Endothelial cell (in vitro differentiated cells): ENCODE data around the gene TBC1D22A. TPM values are rescaled to one million over a fixed set of nuclear protein-coding genes. Genes with fewer than 3 reads are reported as not detected.

ENCODE experiments used
- DNase-seq: peaks from one replicate; pipeline ENCODE4 v3.0.0; 2021; ENCODE audit warnings: low spot score
- H3K27ac Mint-ChIP-seq: one replicate; pipeline ENCODE4 v1.8.0; 2021; ENCODE audit warnings: mixed read lengths, inconsistent platforms; ENCODE audit not compliant: unreplicated experiment
- H3K27me3 Mint-ChIP-seq: one replicate; pipeline ENCODE4 v1.8.0; 2021; ENCODE audit warnings: mild to moderate bottlenecking, moderate library complexity, mixed read lengths, inconsistent platforms; ENCODE audit not compliant: unreplicated experiment
- H3K36me3 Mint-ChIP-seq: one replicate; pipeline ENCODE4 v1.8.0; 2021; ENCODE audit warnings: mild to moderate bottlenecking, low read depth, mixed read lengths, inconsistent platforms; ENCODE audit not compliant: unreplicated experiment
- H3K4me1 Mint-ChIP-seq: one replicate; pipeline ENCODE4 v1.8.0; 2021; ENCODE audit warnings: mild to moderate bottlenecking, mixed read lengths, inconsistent platforms; ENCODE audit not compliant: unreplicated experiment
- H3K4me3 Mint-ChIP-seq: one replicate; pipeline ENCODE4 v1.8.0; 2021; ENCODE audit warnings: mild to moderate bottlenecking, mixed read lengths, inconsistent platforms; ENCODE audit not compliant: unreplicated experiment
- H3K9me3 Mint-ChIP-seq: one replicate; pipeline ENCODE4 v1.8.0; 2021; ENCODE audit warnings: mixed read lengths, inconsistent platforms; ENCODE audit not compliant: unreplicated experiment
- CTCF ChIP-seq: fragments of 200-600 bp; sonication (generic); IDR thresholded peaks from one replicate; pipeline ENCODE4 v1.5.0; 2021; ENCODE audit warnings: antibody characterized with exemption; ENCODE audit not compliant: unreplicated experiment
- total RNA-seq: library from RNA; stranded (reverse); fragmentation: NEBNext Ultra II Directional; extraction: Animal tissue kit (Norgen Biotek cat#: 25700); gene quantifications from one replicate; pipeline ENCODE4 v1.2.1, GENCODE V29; 2021; ENCODE audit not compliant: unreplicated experiment

TBC1D22A gene
- total RNA-seq, 1 donor from 2014 or later: 25.3 TPM

- H3K36me3 Mint-ChIP-seq: peaks cover 17% of the 10 kb centered on the region
- H3K27ac Mint-ChIP-seq: peak overlapping the region; percentile 86
- peak overlapping the region; percentile 99 for H3K4me3 Mint-ChIP-seq
- no peak for DNase-seq
- no peak for TF ChIP-seq CTCF
- H3K27me3 Mint-ChIP-seq: peaks cover 5% of the 10 kb centered on the region
- H3K9me3 Mint-ChIP-seq: no peaks in the 10 kb centered on the region
- peaks cover 25% of the 10 kb centered on the region for H3K4me1 Mint-ChIP-seq
Observed at GRCh38 chr22:46761539-46762237, 762 bp upstream of the TBC1D22A start.

GRCh38 chr22:46763051-46763705 lies 728 bp downstream of the TBC1D22A start:
- Mint-ChIP-seq H3K27me3 (peaks cover 5% of the 10 kb centered on the region), H3K9me3 (no peaks in the 10 kb centered on the region), H3K4me1 (peaks cover 25% of the 10 kb centered on the region), H3K36me3 (peaks cover 21% of the 10 kb centered on the region), H3K27ac (peak overlapping the region; percentile 83), H3K4me3 (peak overlapping the region; percentile 99)
- peak; percentile 25 for DNase-seq
- no peak for TF ChIP-seq CTCF

- DNase-seq: no peak
- H3K27ac Mint-ChIP-seq: no peak overlapping the region
- H3K36me3 Mint-ChIP-seq: peaks cover 21% of the 10 kb centered on the region
- H3K4me3 Mint-ChIP-seq: peak overlapping the region; percentile 77
- peaks cover 4% of the 10 kb centered on the region for H3K27me3 Mint-ChIP-seq
- peaks cover 25% of the 10 kb centered on the region for H3K4me1 Mint-ChIP-seq
- H3K9me3 Mint-ChIP-seq: no peaks in the 10 kb centered on the region
- TF ChIP-seq CTCF: no peak
Observed at GRCh38 chr22:46764140-46764680, 1.8 kb downstream of the TBC1D22A start.

- Mint-ChIP-seq H3K27ac (no peak overlapping the region), H3K36me3 (peaks cover 21% of the 10 kb centered on the region), H3K4me1 (peaks cover 25% of the 10 kb centered on the region), H3K27me3 (peaks cover 4% of the 10 kb centered on the region), H3K9me3 (no peaks in the 10 kb centered on the region), H3K4me3 (no peak overlapping the region)
- no peak for DNase-seq
- no peak for TF ChIP-seq CTCF
Observed at GRCh38 chr22:46764779-46765485, 2.5 kb downstream of the TBC1D22A start.
